GM19238 (cell line): Measurements from ENCODE around the gene FAM171A1.
"Not testable (repeated sequence)": the region's sequence is repeated elsewhere in the genome, so short reads cannot be mapped to it uniquely, and the experiment has no call there.

ENCODE experiments used
- DNase-seq: peaks from one replicate; pipeline ENCODE4 v3.0.0; 2011; ENCODE audit warnings: low spot score; ENCODE audit not compliant: insufficient read length

Gene FAM171A1

GRCh38 chr10:15370856-15371701 lies at the start of gene FAM171A1:
FAM171A1 (minus strand) TSS chr10:15371289; CDS start chr10:15371052, 237 bp downstream.
- DNase-seq, result peak; percentile 40

GRCh38 chr10:15420858-15421257 lies 49.8 kb upstream of the FAM171A1 start:
- DNase-seq, result no peak

GRCh38 chr10:15419279-15419874 lies 48.3 kb upstream of the FAM171A1 start:
- peak; percentile 13 for DNase-seq

- DNase-seq, result no peak
Observed at GRCh38 chr10:15416034-15416433, 44.9 kb upstream of the FAM171A1 start.

GRCh38 chr10:15411010-15411409 lies 39.9 kb upstream of the FAM171A1 start:
- no peak for DNase-seq

DNA sequence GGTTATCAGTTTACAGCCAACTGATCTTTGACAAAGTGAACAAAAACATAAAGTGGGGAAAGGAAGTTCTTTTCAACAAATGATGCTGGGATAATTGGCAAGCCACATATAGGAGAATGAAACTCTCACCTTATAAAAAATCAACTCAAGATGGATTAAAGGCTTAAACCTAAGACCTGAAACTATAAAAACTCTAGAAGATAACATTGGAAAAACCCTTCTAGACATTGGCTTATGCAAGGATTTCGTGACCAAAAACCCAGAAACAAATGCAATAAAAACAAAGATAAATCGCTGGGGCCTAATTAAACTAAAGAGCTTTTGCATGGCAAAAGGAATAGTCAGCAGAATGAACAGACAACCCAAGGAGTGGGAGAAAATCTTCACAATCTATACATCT lies 38.3 kb upstream of the FAM171A1 start:
- DNase-seq, result not testable (repeated sequence)

DNA sequence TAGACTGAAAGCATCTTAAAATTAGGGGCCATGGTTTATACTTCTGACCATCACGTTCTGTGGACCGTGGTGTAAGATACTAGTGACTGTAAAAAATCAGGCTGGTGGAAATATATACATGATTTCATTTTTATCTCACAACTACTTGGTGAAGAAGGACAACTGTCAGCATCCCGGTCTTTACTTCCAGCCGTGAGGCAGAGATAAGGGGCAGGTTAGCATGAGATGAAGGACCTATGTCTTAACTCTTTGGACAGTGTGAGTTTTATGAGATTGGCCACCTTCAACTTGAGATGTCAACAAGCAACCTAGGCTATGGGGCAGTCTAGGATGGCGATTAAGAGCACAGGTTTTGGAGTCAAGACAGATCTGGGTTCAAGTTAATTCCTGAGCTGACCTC lies 37.5 kb upstream of the FAM171A1 start:
- no peak for DNase-seq

DNA sequence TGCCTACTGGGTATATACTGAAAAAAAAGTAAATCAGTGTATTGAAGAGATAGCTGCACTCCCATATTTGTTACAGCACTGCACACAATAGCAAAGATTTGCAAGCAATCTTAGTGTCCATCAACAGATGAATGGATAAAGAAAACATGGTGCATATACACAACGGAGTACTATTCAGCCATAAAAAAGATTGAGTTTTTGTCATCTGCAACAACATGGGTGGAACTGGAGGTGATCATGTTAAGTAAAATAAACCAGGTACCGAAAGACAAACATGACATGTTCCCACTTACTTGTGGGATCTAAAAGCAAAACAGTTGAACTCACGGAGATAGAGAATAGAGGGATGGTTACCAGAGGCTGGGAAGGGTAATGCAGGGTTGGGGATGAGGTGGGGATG lies 34.2 kb upstream of the FAM171A1 start:
- DNase-seq, result no peak

GRCh38 chr10:15401382-15401781 lies 30.3 kb upstream of the FAM171A1 start:
- no peak for DNase-seq

DNA sequence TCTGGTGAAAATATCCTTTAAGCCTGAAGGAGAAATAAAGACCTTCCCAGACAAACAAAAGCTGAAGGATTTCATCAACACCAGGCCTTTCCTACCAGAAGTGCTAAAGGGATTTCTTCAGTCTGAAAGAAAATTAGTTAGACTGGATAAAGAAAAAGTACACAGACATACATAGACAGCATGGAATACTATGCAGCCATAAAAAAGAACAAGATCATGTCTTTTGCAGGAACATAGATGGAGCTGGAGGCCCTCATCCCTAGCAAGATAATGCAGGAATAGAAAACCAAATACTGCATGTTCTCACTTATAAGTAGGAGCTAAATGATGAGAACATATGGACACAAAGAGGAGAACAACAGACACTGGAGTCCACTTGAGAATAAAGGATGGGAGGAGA lies 29.4 kb upstream of the FAM171A1 start:
- not testable (repeated sequence) for DNase-seq

- DNase-seq, result no peak
Observed at GRCh38 chr10:15399060-15399661, 28.1 kb upstream of the FAM171A1 start.

GRCh38 chr10:15395935-15396334 lies 24.8 kb upstream of the FAM171A1 start:
- DNase-seq, result no peak

DNA sequence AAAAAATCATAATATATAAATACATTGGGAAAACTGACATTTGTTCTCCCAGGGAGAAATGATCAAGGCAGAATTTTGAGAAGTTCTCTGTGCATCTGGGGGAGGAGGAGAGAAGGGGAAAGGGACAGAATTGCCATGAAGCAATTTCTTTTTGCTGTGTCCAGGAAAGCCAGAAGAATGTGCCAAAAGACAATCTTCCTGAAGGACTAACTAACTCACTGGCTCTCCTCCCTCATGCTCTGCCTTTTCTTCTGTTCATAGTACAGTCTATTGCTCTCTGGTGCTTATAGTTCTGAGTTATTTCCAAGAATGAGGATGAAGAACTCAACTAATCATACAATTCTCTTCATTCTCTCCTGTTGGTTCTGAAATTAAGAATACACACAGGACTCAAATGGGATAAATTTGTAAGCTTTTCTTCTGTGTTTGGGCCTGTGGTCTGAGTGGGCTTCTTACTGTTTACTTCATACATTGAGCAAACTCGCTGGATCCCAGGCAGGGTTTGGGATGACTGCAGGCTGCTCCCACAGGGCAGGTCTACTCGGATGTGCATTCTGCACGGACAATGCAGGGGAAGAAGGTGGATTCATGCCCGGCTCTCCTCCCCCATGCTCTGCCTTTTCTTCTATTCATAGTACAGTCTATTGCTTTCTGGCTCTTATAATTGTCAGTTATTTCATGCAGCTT lies 22.2 kb upstream of the FAM171A1 start:
- no peak for DNase-seq

DNA sequence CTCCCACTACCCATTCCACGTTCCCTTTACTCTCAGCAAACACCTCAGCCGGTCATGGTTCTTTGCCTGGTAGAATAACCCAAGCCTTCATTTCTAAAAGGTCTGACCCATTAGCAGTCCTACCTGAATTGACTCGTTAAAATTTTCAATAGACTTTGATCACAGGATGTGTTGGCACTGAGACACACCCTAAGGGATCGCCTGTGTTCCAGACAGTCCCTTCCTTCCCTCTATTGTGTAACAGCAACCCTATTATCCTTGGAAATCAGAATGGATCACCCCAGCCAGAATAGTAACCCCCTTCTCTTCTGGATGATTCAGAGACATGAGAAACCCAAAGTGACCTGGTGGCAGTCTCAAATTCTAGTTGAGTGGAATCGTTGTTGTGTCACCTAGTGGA lies 20.4 kb upstream of the FAM171A1 start:
- DNase-seq, result no peak

DNA sequence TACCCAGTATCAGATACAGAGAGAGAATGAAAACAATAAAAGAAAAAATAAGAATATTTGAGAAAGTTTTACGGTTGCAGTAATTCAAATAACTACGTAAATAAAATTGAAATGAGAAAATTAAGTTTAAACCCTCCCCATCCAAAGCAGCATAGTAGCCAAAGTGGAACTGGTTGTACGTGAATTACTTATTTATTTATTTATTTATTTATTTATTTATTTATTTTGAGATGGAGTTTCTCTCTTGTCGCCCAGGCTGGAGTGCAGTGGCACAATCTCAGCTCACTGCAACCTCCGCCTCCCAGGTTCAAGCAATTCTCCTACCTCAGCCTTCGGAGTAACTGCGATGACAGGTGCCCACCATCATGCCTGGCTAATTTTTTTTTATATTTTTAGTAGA lies 17.1 kb upstream of the FAM171A1 start:
- DNase-seq, result not testable (repeated sequence)

DNA sequence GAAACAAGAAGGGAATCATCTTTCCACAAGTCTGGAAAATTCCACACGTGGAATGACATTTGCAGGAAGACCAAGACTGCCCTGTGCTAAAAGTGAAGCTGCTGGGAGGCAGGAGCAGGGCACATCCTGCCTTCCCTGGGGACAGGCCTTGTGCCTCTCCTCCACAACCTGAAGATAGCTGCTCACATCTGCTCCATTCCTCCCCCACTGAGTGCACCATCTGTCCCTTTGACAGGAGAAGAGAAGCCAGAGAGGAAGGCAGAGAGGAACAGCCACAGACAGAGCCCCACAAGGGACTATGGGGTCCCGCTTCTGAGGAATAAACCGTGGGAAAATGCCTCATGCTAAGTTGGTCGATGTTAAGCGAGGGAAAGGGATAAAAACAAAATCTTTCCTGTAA lies 15.9 kb upstream of the FAM171A1 start:
- DNase-seq, result no peak

GRCh38 chr10:15385552-15386455 lies 14.7 kb upstream of the FAM171A1 start:
- DNase-seq, result no peak

DNA sequence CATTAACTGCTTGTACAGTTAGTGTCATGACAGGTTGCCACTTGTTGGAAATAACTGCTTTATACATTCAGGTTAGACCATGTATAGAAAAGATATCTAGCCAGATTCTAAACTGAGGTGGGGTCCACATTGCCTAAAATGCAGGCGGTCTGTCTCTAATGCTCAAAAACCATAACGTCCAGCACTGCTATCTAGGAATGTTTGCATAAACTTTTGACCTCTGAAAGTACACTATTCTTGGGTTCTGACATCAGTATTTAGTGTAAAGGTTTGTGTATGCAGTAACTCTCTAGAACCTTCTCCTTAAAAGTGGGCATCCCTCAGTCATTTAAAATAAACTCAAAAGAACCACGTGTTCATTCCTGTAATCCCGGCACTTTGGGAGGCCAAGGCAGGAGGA lies 10.3 kb upstream of the FAM171A1 start:
- DNase-seq, result no peak

DNA sequence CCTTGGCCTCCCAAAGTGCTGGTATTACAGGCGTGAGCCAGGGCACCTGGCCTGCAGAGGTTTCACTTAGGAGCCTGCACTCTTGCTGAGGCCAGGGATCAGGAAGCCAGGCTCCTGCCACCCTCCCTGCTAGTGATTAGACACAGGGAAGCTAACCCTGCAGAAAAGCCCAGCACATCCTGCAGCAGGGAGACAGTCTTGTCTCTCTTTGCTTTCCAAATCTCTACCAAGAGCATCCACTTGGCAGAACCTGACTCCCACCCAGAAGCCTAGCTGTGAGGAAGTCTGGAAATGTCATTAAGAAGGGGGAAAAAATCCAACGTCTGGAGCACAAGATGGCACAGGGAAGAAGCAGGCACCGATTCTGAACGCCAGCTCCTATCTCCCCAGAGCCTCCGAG lies 8.0 kb upstream of the FAM171A1 start:
- DNase-seq, result no peak

- DNase-seq, result no peak
Observed at GRCh38 chr10:15378569-15378968, 7.5 kb upstream of the FAM171A1 start.

DNA sequence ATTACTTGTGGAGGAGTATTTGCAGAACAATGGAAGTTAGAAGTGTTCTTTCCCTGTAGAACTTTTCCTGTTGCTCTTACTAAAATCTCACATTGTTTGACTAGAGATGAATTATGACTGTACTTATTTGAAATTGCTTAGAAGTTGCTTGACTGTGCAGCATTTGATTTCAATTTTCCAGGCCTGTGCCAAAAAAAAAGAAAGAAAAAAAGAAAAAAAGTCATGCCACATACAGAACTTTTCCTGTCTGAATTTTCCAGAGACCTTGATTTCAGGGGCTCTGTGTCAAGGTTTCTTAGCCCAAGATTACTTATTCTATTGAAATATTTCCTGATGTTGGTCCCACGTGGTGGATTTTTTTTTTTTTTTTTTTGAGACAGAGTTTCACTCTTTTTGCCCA lies 3.5 kb upstream of the FAM171A1 start:
- DNase-seq, result no peak
